D721Med (cell line): ENCODE measurements around the gene C3orf62.
"Not testable (repeated sequence)": the region's sequence is repeated elsewhere in the genome, so short reads cannot be mapped to it uniquely, and the experiment has no call there.

Experiments used
- DNase-seq: peaks from one replicate; pipeline ENCODE4 v3.0.0; 2011; ENCODE audit warnings: low spot score; ENCODE audit not compliant: insufficient read length
- FAIRE-seq: peaks from 2 replicates; lab custom pipeline; 2011; peaks lifted over from hg19 to GRCh38; lab: Jason Lieb, UNC
- CTCF ChIP-seq: IDR thresholded peaks from 2 replicates; pipeline ENCODE4 v1.5.1; 2012; ENCODE audit warnings: mild to moderate bottlenecking, control low read depth; ENCODE audit not compliant: insufficient read depth; ENCODE audit errors: missing control alignments

The C3orf62 gene

GRCh38 chr3:49255718-49256511, 21.1 kb downstream of the C3orf62 start:
- no peak for TF ChIP-seq CTCF
- FAIRE-seq (no peak), DNase-seq (no peak)

- TF ChIP-seq CTCF = no peak
- FAIRE-seq (no peak), DNase-seq (no peak)
Measured at GRCh38 chr3:49255112-49255511, 21.9 kb downstream of the C3orf62 start.

- TF ChIP-seq CTCF = no peak
- FAIRE-seq = no peak
- DNase-seq = no peak
Measured at GRCh38 chr3:49253512-49253911, 23.5 kb downstream of the C3orf62 start.

- no peak for DNase-seq
- no peak for FAIRE-seq
- no peak for TF ChIP-seq CTCF
Measured at GRCh38 chr3:49248840-49249227, 28.2 kb downstream of the C3orf62 start.

GRCh38 chr3:49244581-49245205, 32.3 kb downstream of the C3orf62 start:
- no peak for TF ChIP-seq CTCF
- DNase-seq = no peak
- no peak for FAIRE-seq

GRCh38 chr3:49240091-49240490, 36.9 kb downstream of the C3orf62 start:
- DNase-seq, FAIRE-seq: not testable (repeated sequence)

GRCh38 chr3:49238274-49239127, 38.5 kb downstream of the C3orf62 start:
- no peak for TF ChIP-seq CTCF
- FAIRE-seq (no peak), DNase-seq (no peak)
